ENCODE measurements around the gene OSTF1. TPM values are rescaled to one million over a fixed set of nuclear protein-coding genes. Genes with fewer than 3 reads are reported as not detected.

OSTF1 gene
- total RNA-seq, 3 donors from 2014 or later = 26.9 to 38.9 (median 36.4) TPM

GRCh38 chr9:75138260-75139040 lies 50.1 kb downstream of the OSTF1 start:
- no peak for DNase-seq (ENCODE audit: low spot score in 2 of 2)
- intact Hi-C loops (cut with DNase I; ENCODE audit: low total_unique reads) = no loop called here
- H3K27ac ChIP-seq = no peak overlapping the region
- peaks cover 3% of the 10 kb centered on the region for H3K36me3 ChIP-seq
- H3K4me3 ChIP-seq = no peak overlapping the region
- TF ChIP-seq POLR2A (IDR thresholded peaks at IDR 0.05) (no peak), CTCF (IDR thresholded peaks at IDR 0.05) (no peak), POLR2AphosphoS5 (IDR thresholded peaks at IDR 0.05) (no peak)
- no peaks in the 10 kb centered on the region for H3K9me3 ChIP-seq
- no peaks in the 10 kb centered on the region for H3K27me3 ChIP-seq
- no peaks in the 10 kb centered on the region for H3K4me1 ChIP-seq

GRCh38 chr9:75139201-75139600 lies 50.9 kb downstream of the OSTF1 start:
- intact Hi-C loops (cut with DNase I; ENCODE audit: low total_unique reads) = no loop called here
- H3K4me3 ChIP-seq = no peak overlapping the region
- no peaks in the 10 kb centered on the region for H3K27me3 ChIP-seq
- H3K27ac ChIP-seq = no peak overlapping the region
- DNase-seq (ENCODE audit: low spot score in 2 of 2) = no peak
- peaks cover 3% of the 10 kb centered on the region for H3K36me3 ChIP-seq
- no peaks in the 10 kb centered on the region for H3K9me3 ChIP-seq
- TF ChIP-seq POLR2A (IDR thresholded peaks at IDR 0.05) = no peak
- TF ChIP-seq POLR2AphosphoS5 (IDR thresholded peaks at IDR 0.05) = no peak
- no peak for TF ChIP-seq CTCF (IDR thresholded peaks at IDR 0.05)
- H3K4me1 ChIP-seq = no peaks in the 10 kb centered on the region

GRCh38 chr9:75140261-75140660 lies 51.9 kb downstream of the OSTF1 start:
- intact Hi-C loops (cut with DNase I; ENCODE audit: low total_unique reads) = no loop called here
- Histone ChIP-seq H3K4me1 (no peaks in the 10 kb centered on the region), H3K27me3 (no peaks in the 10 kb centered on the region), H3K36me3 (no peaks in the 10 kb centered on the region), H3K9me3 (no peaks in the 10 kb centered on the region), H3K27ac (no peak overlapping the region), H3K4me3 (no peak overlapping the region)
- TF ChIP-seq POLR2AphosphoS5 (IDR thresholded peaks at IDR 0.05) = no peak
- TF ChIP-seq POLR2A (IDR thresholded peaks at IDR 0.05) = no peak
- TF ChIP-seq CTCF (IDR thresholded peaks at IDR 0.05) = no peak
- DNase-seq (ENCODE audit: low spot score in 2 of 2) = no peak

GRCh38 chr9:75142202-75142601 lies 53.9 kb downstream of the OSTF1 start:
- intact Hi-C loops (cut with DNase I; ENCODE audit: low total_unique reads) = no loop called here
- no peaks in the 10 kb centered on the region for H3K36me3 ChIP-seq
- DNase-seq (ENCODE audit: low spot score in 2 of 2) = no peak
- TF ChIP-seq CTCF (IDR thresholded peaks at IDR 0.05) = no peak
- TF ChIP-seq POLR2A (IDR thresholded peaks at IDR 0.05) = no peak
- TF ChIP-seq POLR2AphosphoS5 (IDR thresholded peaks at IDR 0.05) = no peak
- no peaks in the 10 kb centered on the region for H3K9me3 ChIP-seq
- no peak overlapping the region for H3K4me3 ChIP-seq
- H3K27ac ChIP-seq = no peak overlapping the region
- no peaks in the 10 kb centered on the region for H3K27me3 ChIP-seq
- no peaks in the 10 kb centered on the region for H3K4me1 ChIP-seq

GRCh38 chr9:75146229-75146628 lies 57.9 kb downstream of the OSTF1 start:
- Histone ChIP-seq H3K27me3 (no peaks in the 10 kb centered on the region), H3K4me3 (no peak overlapping the region), H3K4me1 (no peaks in the 10 kb centered on the region), H3K27ac (no peak overlapping the region), H3K9me3 (no peaks in the 10 kb centered on the region), H3K36me3 (no peaks in the 10 kb centered on the region)
- no peak for TF ChIP-seq CTCF (IDR thresholded peaks at IDR 0.05)
- no peak for TF ChIP-seq POLR2AphosphoS5 (IDR thresholded peaks at IDR 0.05)
- TF ChIP-seq POLR2A (IDR thresholded peaks at IDR 0.05) = no peak
- intact Hi-C loops (cut with DNase I; ENCODE audit: low total_unique reads) = no loop called here
- DNase-seq (ENCODE audit: low spot score in 2 of 2) = no peak

Data from breast epithelium (tissue), 4 donors.